ENCODE measurements around the gene SWSAP1.

DNA sequence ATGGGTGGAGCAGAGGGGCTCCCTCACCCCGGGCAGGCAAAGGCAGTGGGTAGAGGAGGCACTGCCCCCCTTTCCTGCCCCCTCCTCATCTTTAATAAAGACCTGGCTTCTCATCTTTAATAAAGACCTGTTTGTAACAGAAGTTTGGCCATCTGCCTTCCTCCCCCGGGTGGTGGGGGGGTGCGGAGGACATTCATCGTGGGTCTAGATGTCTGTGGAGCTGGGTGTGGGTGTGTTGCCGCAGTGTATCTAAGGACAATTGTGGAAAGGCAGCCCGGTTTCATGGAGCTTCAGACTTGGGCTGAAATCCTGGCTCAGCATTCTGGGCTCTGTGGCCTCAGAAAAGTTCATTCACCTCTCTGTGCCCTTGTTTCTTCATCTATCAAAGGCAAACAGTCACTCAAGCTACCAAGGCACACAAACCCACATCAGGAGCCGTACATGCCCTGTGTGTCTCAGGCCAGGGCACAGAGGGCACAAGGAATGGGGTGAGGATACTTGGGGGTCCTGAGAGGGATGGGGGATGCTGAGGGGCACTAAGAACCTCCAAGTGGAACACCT lies 8.8 kb upstream of the SWSAP1 start:
- TF ChIP-seq, protein P1, sequence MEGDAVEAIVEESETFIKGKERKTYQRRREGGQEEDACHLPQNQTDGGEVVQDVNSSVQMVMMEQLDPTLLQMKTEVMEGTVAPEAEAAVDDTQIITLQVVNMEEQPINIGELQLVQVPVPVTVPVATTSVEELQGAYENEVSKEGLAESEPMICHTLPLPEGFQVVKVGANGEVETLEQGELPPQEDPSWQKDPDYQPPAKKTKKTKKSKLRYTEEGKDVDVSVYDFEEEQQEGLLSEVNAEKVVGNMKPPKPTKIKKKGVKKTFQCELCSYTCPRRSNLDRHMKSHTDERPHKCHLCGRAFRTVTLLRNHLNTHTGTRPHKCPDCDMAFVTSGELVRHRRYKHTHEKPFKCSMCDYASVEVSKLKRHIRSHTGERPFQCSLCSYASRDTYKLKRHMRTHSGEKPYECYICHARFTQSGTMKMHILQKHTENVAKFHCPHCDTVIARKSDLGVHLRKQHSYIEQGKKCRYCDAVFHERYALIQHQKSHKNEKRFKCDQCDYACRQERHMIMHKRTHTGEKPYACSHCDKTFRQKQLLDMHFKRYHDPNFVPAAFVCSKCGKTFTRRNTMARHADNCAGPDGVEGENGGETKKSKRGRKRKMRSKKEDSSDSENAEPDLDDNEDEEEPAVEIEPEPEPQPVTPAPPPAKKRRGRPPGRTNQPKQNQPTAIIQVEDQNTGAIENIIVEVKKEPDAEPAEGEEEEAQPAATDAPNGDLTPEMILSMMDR (IDR thresholded peaks at IDR 0.05), result no peak
- TF ChIP-seq POLR2A (IDR thresholded peaks at IDR 0.05), result no peak
- no peak for TF ChIP-seq POLR2AphosphoS5 (IDR thresholded peaks at IDR 0.05)
- TF ChIP-seq EP300 (IDR thresholded peaks at IDR 0.05), result no peak

Measured in upper lobe of left lung (tissue), 4 donors.